IPS-18a (cell line): ENCODE data around the gene SMOC2.

Source experiments
- H3K27ac ChIP-seq: one replicate; pipeline ENCODE4 v1.5.1; 2013; ENCODE audit warnings: low read length
- H3K27me3 ChIP-seq: one replicate; pipeline ENCODE4 v1.6.1; 2013; ENCODE audit warnings: mild to moderate bottlenecking, low read length; ENCODE audit not compliant: control insufficient read depth, insufficient read depth
- H3K36me3 ChIP-seq: one replicate; pipeline ENCODE4 v1.6.1; 2013; ENCODE audit warnings: low read depth, low read length; ENCODE audit not compliant: control insufficient read depth
- H3K4me1 ChIP-seq: one replicate; pipeline ENCODE4 v1.6.1; 2013; ENCODE audit warnings: low read depth, low read length; ENCODE audit not compliant: control insufficient read depth
- H3K4me3 ChIP-seq: one replicate; pipeline ENCODE4 v1.5.1; 2013; ENCODE audit warnings: low read length
- H3K9ac ChIP-seq: one replicate; pipeline ENCODE4 v1.6.1; 2013; ENCODE audit warnings: mild to moderate bottlenecking, low read length, moderate library complexity
- H3K9me3 ChIP-seq: one replicate; pipeline ENCODE4 v1.6.1; 2013; ENCODE audit warnings: low read depth, low read length; ENCODE audit not compliant: control insufficient read depth

Gene SMOC2

GRCh38 chr6:168437751-168438150 lies 3.2 kb upstream of the SMOC2 start:
- Histone ChIP-seq H3K4me1 (peaks cover 30% of the 10 kb centered on the region), H3K27ac (no peak overlapping the region), H3K4me3 (no peak overlapping the region), H3K9ac (no peak overlapping the region), H3K27me3 (peaks cover 45% of the 10 kb centered on the region), H3K9me3 (no peaks in the 10 kb centered on the region), H3K36me3 (no peaks in the 10 kb centered on the region)

- H3K4me1 ChIP-seq: peaks cover 38% of the 10 kb centered on the region
- H3K27ac ChIP-seq: no peak overlapping the region
- no peak overlapping the region for H3K9ac ChIP-seq
- peaks cover 57% of the 10 kb centered on the region for H3K27me3 ChIP-seq
- no peak overlapping the region for H3K4me3 ChIP-seq
- no peaks in the 10 kb centered on the region for H3K9me3 ChIP-seq
- H3K36me3 ChIP-seq: no peaks in the 10 kb centered on the region
These were observed 2.0 kb upstream of the SMOC2 start for GRCh38 chr6:168438783-168439520.

- H3K4me3 ChIP-seq: peak overlapping the region; percentile 66
- H3K4me1 ChIP-seq: peaks cover 38% of the 10 kb centered on the region
- no peaks in the 10 kb centered on the region for H3K9me3 ChIP-seq
- no peaks in the 10 kb centered on the region for H3K36me3 ChIP-seq
- no peak overlapping the region for H3K9ac ChIP-seq
- no peak overlapping the region for H3K27ac ChIP-seq
- peaks cover 62% of the 10 kb centered on the region for H3K27me3 ChIP-seq
These were observed 1.1 kb upstream of the SMOC2 start for GRCh38 chr6:168439794-168440450.

- H3K4me1 ChIP-seq: peaks cover 38% of the 10 kb centered on the region
- no peak overlapping the region for H3K9ac ChIP-seq
- H3K9me3 ChIP-seq: no peaks in the 10 kb centered on the region
- no peaks in the 10 kb centered on the region for H3K36me3 ChIP-seq
- H3K4me3 ChIP-seq: peak overlapping the region; percentile 66
- no peak overlapping the region for H3K27ac ChIP-seq
- H3K27me3 ChIP-seq: peaks cover 62% of the 10 kb centered on the region
These were observed 729 bp downstream of the SMOC2 start for GRCh38 chr6:168441434-168442391.

- H3K9ac ChIP-seq: no peak overlapping the region
- peaks cover 38% of the 10 kb centered on the region for H3K4me1 ChIP-seq
These were observed 1.7 kb downstream of the SMOC2 start for GRCh38 chr6:168442646-168443045.

GRCh38 chr6:168447282-168447681 lies 6.3 kb downstream of the SMOC2 start:
- Histone ChIP-seq H3K36me3 (no peaks in the 10 kb centered on the region), H3K27ac (no peak overlapping the region), H3K9me3 (no peaks in the 10 kb centered on the region), H3K27me3 (peaks cover 22% of the 10 kb centered on the region), H3K9ac (no peak overlapping the region), H3K4me3 (no peak overlapping the region), H3K4me1 (peaks cover 31% of the 10 kb centered on the region)

More at GRCh38 chr6:168442646-168443045, 1.7 kb downstream of the SMOC2 start:
- H3K27me3 ChIP-seq: peaks cover 62% of the 10 kb centered on the region
- no peak overlapping the region for H3K27ac ChIP-seq
- peak overlapping the region; percentile 66 for H3K4me3 ChIP-seq
- H3K9me3 ChIP-seq: no peaks in the 10 kb centered on the region
- no peaks in the 10 kb centered on the region for H3K36me3 ChIP-seq

GRCh38 chr6:168447700-168448099 lies 6.7 kb downstream of the SMOC2 start:
- Histone ChIP-seq H3K27ac (no peak overlapping the region), H3K9ac (no peak overlapping the region), H3K27me3 (peaks cover 17% of the 10 kb centered on the region), H3K4me1 (peaks cover 31% of the 10 kb centered on the region), H3K9me3 (no peaks in the 10 kb centered on the region), H3K4me3 (no peak overlapping the region), H3K36me3 (no peaks in the 10 kb centered on the region)

- Histone ChIP-seq H3K9ac (no peak overlapping the region), H3K36me3 (no peaks in the 10 kb centered on the region)
These were observed 7.4 kb downstream of the SMOC2 start for GRCh38 chr6:168448243-168448855.

GRCh38 chr6:168450917-168451316 lies 9.9 kb downstream of the SMOC2 start:
- no peaks in the 10 kb centered on the region for H3K36me3 ChIP-seq
- no peaks in the 10 kb centered on the region for H3K27me3 ChIP-seq
- no peaks in the 10 kb centered on the region for H3K9me3 ChIP-seq
- peaks cover 27% of the 10 kb centered on the region for H3K4me1 ChIP-seq
- H3K27ac ChIP-seq: no peak overlapping the region
- H3K4me3 ChIP-seq: no peak overlapping the region
- H3K9ac ChIP-seq: no peak overlapping the region

More at GRCh38 chr6:168448243-168448855, 7.4 kb downstream of the SMOC2 start:
- H3K4me3 ChIP-seq: no peak overlapping the region
- peaks cover 11% of the 10 kb centered on the region for H3K27me3 ChIP-seq
- H3K4me1 ChIP-seq: peaks cover 30% of the 10 kb centered on the region
- no peak overlapping the region for H3K27ac ChIP-seq
- H3K9me3 ChIP-seq: no peaks in the 10 kb centered on the region

- Histone ChIP-seq H3K9ac (no peak overlapping the region), H3K36me3 (no peaks in the 10 kb centered on the region), H3K4me3 (no peak overlapping the region), H3K9me3 (no peaks in the 10 kb centered on the region), H3K4me1 (peaks cover 27% of the 10 kb centered on the region), H3K27me3 (no peaks in the 10 kb centered on the region), H3K27ac (no peak overlapping the region)
These were observed 11.0 kb downstream of the SMOC2 start for GRCh38 chr6:168451805-168452517.
